Dermis microvascular lymphatic vessel endothelial cell (primary cell): Measurements from ENCODE around the gene LITAF. TPM values are rescaled to one million over a fixed set of nuclear protein-coding genes. Genes with fewer than 3 reads are reported as not detected.

ENCODE experiments used
- total RNA-seq: library from RNA; depleted of rRNA; stranded (reverse); fragments of >200 nt; gene quantifications from 2 replicates; pipeline ENCODE4 v1.2.1, GENCODE V29; 2014

Gene LITAF
- total RNA-seq, 1 donor from 2014 or later = 0.90 TPM

Other genes starting within 250 kb of the LITAF start
- gene RMI2, start 241.5 kb downstream of the LITAF start, total RNA-seq = 3.7 and 6.7 TPM in 2 replicates
- 41.6 and 46.0 TPM in 2 replicates for gene SNN, start 81.5 kb upstream of the LITAF start, total RNA-seq
- 17.6 and 30.7 TPM in 2 replicates for gene TXNDC11, start 155.9 kb upstream of the LITAF start, total RNA-seq
- 35.7 and 56.5 TPM in 2 replicates for gene ZC3H7A, start 210.3 kb upstream of the LITAF start, total RNA-seq